ENCODE data around the gene PROSER2. TPM values are rescaled to one million over a fixed set of nuclear protein-coding genes. Genes with fewer than 3 reads are reported as not detected.

The PROSER2 gene
- total RNA-seq, 1 experiment from 2014 or later, result 4.1 TPM

DNA sequence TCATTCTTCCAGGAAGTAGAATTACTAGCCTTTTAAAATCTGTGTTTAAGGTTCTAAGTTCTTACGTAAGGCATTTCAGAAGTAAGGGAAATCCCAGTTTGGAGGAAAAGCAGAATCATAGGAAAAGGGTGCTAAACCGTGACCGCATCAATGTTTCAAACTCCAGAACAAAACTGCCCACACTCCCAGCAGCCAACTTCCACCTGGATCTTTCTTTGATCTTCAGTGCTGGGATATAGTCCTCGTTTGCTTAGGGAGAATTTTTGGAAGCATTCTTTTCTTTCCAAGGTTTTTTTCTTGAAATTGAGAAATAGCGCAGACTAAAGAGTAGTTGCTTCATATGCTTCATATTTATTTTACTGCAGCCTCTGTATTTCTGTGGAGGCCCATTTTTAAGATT is 8.9 kb downstream of the PROSER2 start:
- peaks cover 8% of the 10 kb centered on the region for H3K4me1 ChIP-seq (ENCODE audit: control insufficient read depth, insufficient read depth, low read length)
- no peaks in the 10 kb centered on the region for H3K36me3 ChIP-seq (ENCODE audit: control insufficient read depth, insufficient read depth, low read length)
- ChIA-PET POLR2A (no interaction called here), CTCF (no interaction called here)
- intact Hi-C loops (cut with micrococcal nuclease; ENCODE audit: unreplicated experiment), result no loop called here
- no peaks in the 10 kb centered on the region for H3K9me3 ChIP-seq (ENCODE audit: control insufficient read depth, insufficient read depth, low read depth, low read length)
- no peak overlapping the region for H3K27ac ChIP-seq (ENCODE audit: low read length)
- BruUV-seq (replicated peaks), result no TSS peak
- TF ChIP-seq TCF7L2 (IDR thresholded peaks at IDR 0.05; ENCODE audit: low read depth, low read length) (no peak), SIN3A (IDR thresholded peaks at IDR 0.05; ENCODE audit: borderline replicate concordance, insufficient read depth, low read depth, low read length) (no peak), POLR2AphosphoS5 (IDR thresholded peaks at IDR 0.05; ENCODE audit: low read depth, low read length) (no peak)
- TF ChIP-seq, protein P1, sequence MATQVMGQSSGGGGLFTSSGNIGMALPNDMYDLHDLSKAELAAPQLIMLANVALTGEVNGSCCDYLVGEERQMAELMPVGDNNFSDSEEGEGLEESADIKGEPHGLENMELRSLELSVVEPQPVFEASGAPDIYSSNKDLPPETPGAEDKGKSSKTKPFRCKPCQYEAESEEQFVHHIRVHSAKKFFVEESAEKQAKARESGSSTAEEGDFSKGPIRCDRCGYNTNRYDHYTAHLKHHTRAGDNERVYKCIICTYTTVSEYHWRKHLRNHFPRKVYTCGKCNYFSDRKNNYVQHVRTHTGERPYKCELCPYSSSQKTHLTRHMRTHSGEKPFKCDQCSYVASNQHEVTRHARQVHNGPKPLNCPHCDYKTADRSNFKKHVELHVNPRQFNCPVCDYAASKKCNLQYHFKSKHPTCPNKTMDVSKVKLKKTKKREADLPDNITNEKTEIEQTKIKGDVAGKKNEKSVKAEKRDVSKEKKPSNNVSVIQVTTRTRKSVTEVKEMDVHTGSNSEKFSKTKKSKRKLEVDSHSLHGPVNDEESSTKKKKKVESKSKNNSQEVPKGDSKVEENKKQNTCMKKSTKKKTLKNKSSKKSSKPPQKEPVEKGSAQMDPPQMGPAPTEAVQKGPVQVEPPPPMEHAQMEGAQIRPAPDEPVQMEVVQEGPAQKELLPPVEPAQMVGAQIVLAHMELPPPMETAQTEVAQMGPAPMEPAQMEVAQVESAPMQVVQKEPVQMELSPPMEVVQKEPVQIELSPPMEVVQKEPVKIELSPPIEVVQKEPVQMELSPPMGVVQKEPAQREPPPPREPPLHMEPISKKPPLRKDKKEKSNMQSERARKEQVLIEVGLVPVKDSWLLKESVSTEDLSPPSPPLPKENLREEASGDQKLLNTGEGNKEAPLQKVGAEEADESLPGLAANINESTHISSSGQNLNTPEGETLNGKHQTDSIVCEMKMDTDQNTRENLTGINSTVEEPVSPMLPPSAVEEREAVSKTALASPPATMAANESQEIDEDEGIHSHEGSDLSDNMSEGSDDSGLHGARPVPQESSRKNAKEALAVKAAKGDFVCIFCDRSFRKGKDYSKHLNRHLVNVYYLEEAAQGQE (IDR thresholded peaks at IDR 0.05; ENCODE audit: insufficient read depth in 1 of 2, low read depth in 2 of 2, low read length in 1 of 2), result no peak
- TF ChIP-seq, protein P2, sequence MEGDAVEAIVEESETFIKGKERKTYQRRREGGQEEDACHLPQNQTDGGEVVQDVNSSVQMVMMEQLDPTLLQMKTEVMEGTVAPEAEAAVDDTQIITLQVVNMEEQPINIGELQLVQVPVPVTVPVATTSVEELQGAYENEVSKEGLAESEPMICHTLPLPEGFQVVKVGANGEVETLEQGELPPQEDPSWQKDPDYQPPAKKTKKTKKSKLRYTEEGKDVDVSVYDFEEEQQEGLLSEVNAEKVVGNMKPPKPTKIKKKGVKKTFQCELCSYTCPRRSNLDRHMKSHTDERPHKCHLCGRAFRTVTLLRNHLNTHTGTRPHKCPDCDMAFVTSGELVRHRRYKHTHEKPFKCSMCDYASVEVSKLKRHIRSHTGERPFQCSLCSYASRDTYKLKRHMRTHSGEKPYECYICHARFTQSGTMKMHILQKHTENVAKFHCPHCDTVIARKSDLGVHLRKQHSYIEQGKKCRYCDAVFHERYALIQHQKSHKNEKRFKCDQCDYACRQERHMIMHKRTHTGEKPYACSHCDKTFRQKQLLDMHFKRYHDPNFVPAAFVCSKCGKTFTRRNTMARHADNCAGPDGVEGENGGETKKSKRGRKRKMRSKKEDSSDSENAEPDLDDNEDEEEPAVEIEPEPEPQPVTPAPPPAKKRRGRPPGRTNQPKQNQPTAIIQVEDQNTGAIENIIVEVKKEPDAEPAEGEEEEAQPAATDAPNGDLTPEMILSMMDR (IDR thresholded peaks at IDR 0.05), result no peak
- ATAC-seq, result no peak
- H3K4me3 ChIP-seq (ENCODE audit: low read depth in 2 of 2, low read length in 2 of 2), result no peak overlapping the region
- no peak for DNase-seq (ENCODE audit: low read depth, low spot score)
- in situ Hi-C loops (cut with HindIII; ENCODE audit: low pct_unique_long_range_greater_than_20kb, low sequenced_read_pairs), result no loop called here
- no peaks in the 10 kb centered on the region for H3K27me3 ChIP-seq (ENCODE audit: control insufficient read depth, insufficient read depth, low read length)

GRCh38 chr10:11835061-11835460 is 11.9 kb downstream of the PROSER2 start:
- no peak for ATAC-seq
- Histone ChIP-seq H3K4me1 (ENCODE audit: control insufficient read depth, insufficient read depth, low read length) (peaks cover 8% of the 10 kb centered on the region), H3K36me3 (ENCODE audit: control insufficient read depth, insufficient read depth, low read length) (no peaks in the 10 kb centered on the region), H3K27ac (ENCODE audit: low read length) (no peak overlapping the region), H3K4me3 (ENCODE audit: low read depth in 2 of 2, low read length in 2 of 2) (no peak overlapping the region), H3K9me3 (ENCODE audit: control insufficient read depth, insufficient read depth, low read depth, low read length) (no peaks in the 10 kb centered on the region), H3K27me3 (ENCODE audit: control insufficient read depth, insufficient read depth, low read length) (no peaks in the 10 kb centered on the region)
- POLR2A ChIA-PET, result no interaction called here
- TF ChIP-seq, protein P1 (IDR thresholded peaks at IDR 0.05; ENCODE audit: insufficient read depth in 1 of 2, low read depth in 2 of 2, low read length in 1 of 2), result no peak
- in situ Hi-C loops (cut with HindIII; ENCODE audit: low pct_unique_long_range_greater_than_20kb, low sequenced_read_pairs), result no loop called here
- DNase-seq (ENCODE audit: low read depth, low spot score), result no peak
- intact Hi-C loops (cut with micrococcal nuclease; ENCODE audit: unreplicated experiment), result no loop called here
- CTCF ChIA-PET, result no interaction called here
- BruUV-seq (replicated peaks), result no TSS peak

All from Panc1 (cell line).